ENCODE results near the gene GALNT11. TPM values are rescaled to one million over a fixed set of nuclear protein-coding genes. Genes with fewer than 3 reads are reported as not detected.

GALNT11 gene
- total RNA-seq, 1 donor from 2014 or later, result 65.5 TPM

DNA sequence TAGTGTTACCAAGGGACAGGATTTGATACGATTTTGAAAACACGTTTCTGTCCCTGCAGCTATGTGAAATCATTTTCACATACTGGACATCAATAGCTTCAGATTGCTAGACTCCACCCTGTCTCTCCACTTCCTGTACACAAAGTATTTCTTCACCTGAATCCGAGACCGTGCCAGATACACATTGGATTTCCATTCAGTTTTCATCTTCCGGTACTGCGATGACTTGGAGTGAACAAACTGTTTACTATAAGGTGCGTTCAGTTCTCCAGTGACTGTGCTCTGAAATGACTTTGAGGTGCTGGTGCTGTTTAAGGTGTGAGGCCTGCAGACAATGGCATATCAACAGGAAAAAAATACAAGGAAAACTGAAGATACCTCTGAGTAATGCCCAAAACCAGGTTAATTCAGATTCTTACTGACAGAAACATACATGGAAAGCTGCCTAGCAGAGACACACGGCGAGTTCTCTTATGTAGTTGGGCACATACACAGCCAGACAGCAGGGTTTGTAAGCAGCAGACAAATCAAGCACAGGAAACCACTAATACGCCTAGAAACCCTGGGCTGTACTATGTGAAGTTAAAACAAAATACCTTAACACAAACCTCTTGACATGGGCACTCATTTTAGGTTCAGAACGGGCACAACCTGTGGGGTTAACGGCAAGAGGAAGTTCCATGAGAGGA, 119.2 kb downstream of the GALNT11 start:
- TF ChIP-seq EZH2 (IDR thresholded peaks at IDR 0.05) (no peak), CTCF (IDR thresholded peaks at IDR 0.05) (no peak), EZH2phosphoT487 (IDR thresholded peaks at IDR 0.05) (no peak)
- Histone ChIP-seq H3K9me3 (ENCODE audit: low read depth) (no peaks in the 10 kb centered on the region), H3K4me3 (no peak overlapping the region), H3K27me3 (no peaks in the 10 kb centered on the region), H3K36me3 (peaks cover 10% of the 10 kb centered on the region), H3K79me2 (ENCODE audit: low read depth) (no peaks in the 10 kb centered on the region), H3K4me2 (no peak overlapping the region), H3F3A (ENCODE audit: low read depth) (no peaks in the 10 kb centered on the region), H3K9ac (no peak overlapping the region), H3K27ac (no peak overlapping the region), H4K20me1 (ENCODE audit: low read depth) (peaks cover 17% of the 10 kb centered on the region), H3K4me1 (no peaks in the 10 kb centered on the region), H2AFZ (replicated peaks) (no peak overlapping the region)
- DNase-seq (ENCODE audit: low spot score), result no peak
- H3K4me1 Mint-ChIP-seq, result no peaks in the 10 kb centered on the region
- no peak overlapping the region for H3K4me3 Mint-ChIP-seq
- no peaks in the 10 kb centered on the region for H3K9me3 Mint-ChIP-seq
- H3K27me3 Mint-ChIP-seq (ENCODE audit: insufficient read depth, low read depth), result no peaks in the 10 kb centered on the region
- H3K27ac Mint-ChIP-seq, result no peak overlapping the region
- H3K36me3 Mint-ChIP-seq, result peaks cover 48% of the 10 kb centered on the region

GRCh38 chr7:152145853-152146466, 120.5 kb downstream of the GALNT11 start:
- no peaks in the 10 kb centered on the region for H3K27me3 Mint-ChIP-seq (ENCODE audit: insufficient read depth, low read depth)
- Histone ChIP-seq H3K27ac (no peak overlapping the region), H3K9ac (no peak overlapping the region), H3K79me2 (ENCODE audit: low read depth) (no peaks in the 10 kb centered on the region), H3K9me3 (ENCODE audit: low read depth) (no peaks in the 10 kb centered on the region), H3K4me2 (no peak overlapping the region), H3K27me3 (no peaks in the 10 kb centered on the region), H2AFZ (replicated peaks) (no peak overlapping the region), H3K4me1 (no peaks in the 10 kb centered on the region), H3K4me3 (no peak overlapping the region), H4K20me1 (ENCODE audit: low read depth) (peaks cover 17% of the 10 kb centered on the region), H3K36me3 (peaks cover 14% of the 10 kb centered on the region), H3F3A (ENCODE audit: low read depth) (no peaks in the 10 kb centered on the region)
- H3K4me1 Mint-ChIP-seq, result no peaks in the 10 kb centered on the region
- H3K9me3 Mint-ChIP-seq, result no peaks in the 10 kb centered on the region
- H3K36me3 Mint-ChIP-seq, result peaks cover 44% of the 10 kb centered on the region
- no peak overlapping the region for H3K27ac Mint-ChIP-seq
- peak; percentile 50 for DNase-seq (ENCODE audit: low spot score)
- H3K4me3 Mint-ChIP-seq, result no peak overlapping the region
- no peak for TF ChIP-seq EZH2 (IDR thresholded peaks at IDR 0.05)
- TF ChIP-seq CTCF (IDR thresholded peaks at IDR 0.05), result peak; percentile 71

DNA sequence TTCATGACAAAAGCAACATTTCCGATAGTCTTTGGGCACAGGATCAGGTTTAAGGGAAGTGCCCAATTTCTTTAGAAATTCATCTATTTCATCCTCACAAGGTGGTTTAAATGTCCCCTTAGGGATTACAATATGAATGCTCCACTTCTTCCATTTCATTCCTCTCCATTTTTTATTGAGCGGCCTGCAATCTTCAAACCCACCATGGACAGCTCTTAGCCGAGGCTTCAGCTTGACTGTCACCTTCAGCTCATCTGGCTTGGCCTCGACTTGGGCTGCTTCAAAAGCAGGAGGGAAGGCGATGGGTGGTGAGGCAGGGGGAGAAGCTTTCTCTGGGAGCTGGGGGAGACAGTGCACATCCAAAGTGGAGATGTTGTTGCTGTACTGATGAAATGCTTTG, 123.2 kb downstream of the GALNT11 start:
- no peak overlapping the region for H3K4me3 ChIP-seq
- H3K4me1 ChIP-seq, result no peaks in the 10 kb centered on the region
- H3K79me2 ChIP-seq (ENCODE audit: low read depth), result no peaks in the 10 kb centered on the region
- H3F3A ChIP-seq (ENCODE audit: low read depth), result no peaks in the 10 kb centered on the region
- Mint-ChIP-seq H3K27me3 (ENCODE audit: insufficient read depth, low read depth) (no peaks in the 10 kb centered on the region), H3K4me3 (no peak overlapping the region), H3K4me1 (no peaks in the 10 kb centered on the region), H3K9me3 (no peaks in the 10 kb centered on the region), H3K36me3 (peaks cover 46% of the 10 kb centered on the region), H3K27ac (no peak overlapping the region)
- no peaks in the 10 kb centered on the region for H3K9me3 ChIP-seq (ENCODE audit: low read depth)
- H3K9ac ChIP-seq, result no peak overlapping the region
- DNase-seq (ENCODE audit: low spot score), result no peak
- H3K27ac ChIP-seq, result no peak overlapping the region
- H3K36me3 ChIP-seq, result peaks cover 26% of the 10 kb centered on the region
- H4K20me1 ChIP-seq (ENCODE audit: low read depth), result peaks cover 17% of the 10 kb centered on the region
- no peak overlapping the region for H2AFZ ChIP-seq (replicated peaks)
- no peak overlapping the region for H3K4me2 ChIP-seq
- TF ChIP-seq CTCF (IDR thresholded peaks at IDR 0.05), result no peak
- TF ChIP-seq EZH2phosphoT487 (IDR thresholded peaks at IDR 0.05), result no peak
- no peak for TF ChIP-seq EZH2 (IDR thresholded peaks at IDR 0.05)
- no peaks in the 10 kb centered on the region for H3K27me3 ChIP-seq
